Measurements from ENCODE around the gene FERMT2. TPM values are rescaled to one million over a fixed set of nuclear protein-coding genes. Genes with fewer than 3 reads are reported as not detected.

FERMT2 gene
- total and polyA plus RNA-seq, 4 donors = 33.2 to 170 (median 66.6) TPM

GRCh38 chr14:52960627-52961026, 9.8 kb upstream of the FERMT2 start:
- no peak overlapping the region for H3K4me3 ChIP-seq
- H3K27me3 ChIP-seq (ENCODE audit: control insufficient read depth in 3 of 3, insufficient read depth in 3 of 3, low read length in 2 of 3) = no peaks in the 10 kb centered on the region
- WGBS, 2 donors = 43 to 76% methylated on average over 3 of the region's 3 CpGs
- no peak overlapping the region for H3K9ac ChIP-seq (ENCODE audit: insufficient read depth in 1 of 2, low read length in 2 of 2)
- ATAC-seq (ENCODE audit: insufficient read depth, low FRiP score) = no peak
- TF ChIP-seq, protein P1, sequence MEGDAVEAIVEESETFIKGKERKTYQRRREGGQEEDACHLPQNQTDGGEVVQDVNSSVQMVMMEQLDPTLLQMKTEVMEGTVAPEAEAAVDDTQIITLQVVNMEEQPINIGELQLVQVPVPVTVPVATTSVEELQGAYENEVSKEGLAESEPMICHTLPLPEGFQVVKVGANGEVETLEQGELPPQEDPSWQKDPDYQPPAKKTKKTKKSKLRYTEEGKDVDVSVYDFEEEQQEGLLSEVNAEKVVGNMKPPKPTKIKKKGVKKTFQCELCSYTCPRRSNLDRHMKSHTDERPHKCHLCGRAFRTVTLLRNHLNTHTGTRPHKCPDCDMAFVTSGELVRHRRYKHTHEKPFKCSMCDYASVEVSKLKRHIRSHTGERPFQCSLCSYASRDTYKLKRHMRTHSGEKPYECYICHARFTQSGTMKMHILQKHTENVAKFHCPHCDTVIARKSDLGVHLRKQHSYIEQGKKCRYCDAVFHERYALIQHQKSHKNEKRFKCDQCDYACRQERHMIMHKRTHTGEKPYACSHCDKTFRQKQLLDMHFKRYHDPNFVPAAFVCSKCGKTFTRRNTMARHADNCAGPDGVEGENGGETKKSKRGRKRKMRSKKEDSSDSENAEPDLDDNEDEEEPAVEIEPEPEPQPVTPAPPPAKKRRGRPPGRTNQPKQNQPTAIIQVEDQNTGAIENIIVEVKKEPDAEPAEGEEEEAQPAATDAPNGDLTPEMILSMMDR (IDR thresholded peaks at IDR 0.05; ENCODE audit: control extremely low read depth, extremely low read depth) = no peak
- H3K9me3 ChIP-seq (ENCODE audit: control insufficient read depth in 4 of 4, insufficient read depth in 3 of 4, low read length in 3 of 4) = no peaks in the 10 kb centered on the region
- H3K4me1 ChIP-seq (ENCODE audit: control insufficient read depth in 5 of 5, insufficient read depth in 5 of 5, low read length in 5 of 5) = peaks cover 0 to 3% (median 0%) of the 10 kb centered on the region in 5 donors
- no peak for DNase-seq
- no peaks in the 10 kb centered on the region for H3K36me3 ChIP-seq (ENCODE audit: control insufficient read depth in 4 of 4, insufficient read depth in 4 of 4, low read length in 4 of 4)
- H3K27ac ChIP-seq (ENCODE audit: low read depth in 1 of 2, low read length in 1 of 2) = peak overlapping the region in 1 of 2 donors; percentile 11

- peaks cover 0 to 11% (median 6%) of the 10 kb centered on the region in 5 donors for H3K4me1 ChIP-seq (ENCODE audit: control insufficient read depth in 5 of 5, insufficient read depth in 5 of 5, low read length in 5 of 5)
- H3K27me3 ChIP-seq (ENCODE audit: control insufficient read depth in 3 of 3, insufficient read depth in 3 of 3, low read length in 2 of 3) = no peaks in the 10 kb centered on the region
- DNase-seq = no peak
- TF ChIP-seq, protein P1 (IDR thresholded peaks at IDR 0.05; ENCODE audit: control extremely low read depth, extremely low read depth) = no peak
- no peak overlapping the region for H3K4me3 ChIP-seq
- 81 to 90% methylated on average over 6 of the region's 6 CpGs for WGBS, 2 donors
- H3K27ac ChIP-seq (ENCODE audit: low read depth in 1 of 2, low read length in 1 of 2) = no peak overlapping the region
- ATAC-seq (ENCODE audit: insufficient read depth, low FRiP score) = no peak
- peaks cover 0 to 4% (median 0%) of the 10 kb centered on the region in 4 donors for H3K36me3 ChIP-seq (ENCODE audit: control insufficient read depth in 4 of 4, insufficient read depth in 4 of 4, low read length in 4 of 4)
- H3K9me3 ChIP-seq (ENCODE audit: control insufficient read depth in 4 of 4, insufficient read depth in 3 of 4, low read length in 3 of 4) = no peaks in the 10 kb centered on the region
- H3K9ac ChIP-seq (ENCODE audit: insufficient read depth in 1 of 2, low read length in 2 of 2) = no peak overlapping the region
Observed at GRCh38 chr14:52954346-52955214, 3.7 kb upstream of the FERMT2 start.

GRCh38 chr14:52951681-52952554, 1.1 kb upstream of the FERMT2 start:
- Histone ChIP-seq H3K9me3 (ENCODE audit: control insufficient read depth in 4 of 4, insufficient read depth in 3 of 4, low read length in 3 of 4) (no peaks in the 10 kb centered on the region), H3K9ac (ENCODE audit: insufficient read depth in 1 of 2, low read length in 2 of 2) (peak overlapping the region; percentile 57 to 88), H3K27ac (ENCODE audit: low read depth in 1 of 2, low read length in 1 of 2) (peak overlapping the region; percentile 91 to 100), H3K4me1 (ENCODE audit: control insufficient read depth in 5 of 5, insufficient read depth in 5 of 5, low read length in 5 of 5) (peaks cover 1 to 29% (median 13%) of the 10 kb centered on the region in 5 donors), H3K4me3 (peak overlapping the region; percentile 47), H3K36me3 (ENCODE audit: control insufficient read depth in 4 of 4, insufficient read depth in 4 of 4, low read length in 4 of 4) (peaks cover 1 to 5% (median 3%) of the 10 kb centered on the region in 4 donors), H3K27me3 (ENCODE audit: control insufficient read depth in 3 of 3, insufficient read depth in 3 of 3, low read length in 2 of 3) (no peaks in the 10 kb centered on the region)
- TF ChIP-seq, protein P1 (IDR thresholded peaks at IDR 0.05; ENCODE audit: control extremely low read depth, extremely low read depth) = no peak
- WGBS, 2 donors = 6 to 7% methylated on average over 15 of the region's 15 CpGs
- DNase-seq (peak; percentile 77 to 90 (median 89)), ATAC-seq (ENCODE audit: insufficient read depth, low FRiP score) (peak; percentile 6)
